NCI-H1930 (cell line): Measurements from ENCODE around the gene ARFGEF2.
"Not testable (repeated sequence)": the region's sequence is repeated elsewhere in the genome, so short reads cannot be mapped to it uniquely, and the experiment has no call there.

Source experiments
- DNase-seq, 2 experiments: peaks; one replicate each; lab custom pipeline; 2025; lab: John Stamatoyannopoulos, UW

Gene ARFGEF2

GRCh38 chr20:48921168-48921882, at the start of gene ARFGEF2:
Gene ARFGEF2, plus strand, starts transcription at chr20:48921711. Its CDS starts 179 bp downstream, at chr20:48921890.
- DNase-seq: peak; percentile 92 to 97

- no peak for DNase-seq
Measured at GRCh38 chr20:48875233-48875913, 46.1 kb upstream of the ARFGEF2 start.

DNA sequence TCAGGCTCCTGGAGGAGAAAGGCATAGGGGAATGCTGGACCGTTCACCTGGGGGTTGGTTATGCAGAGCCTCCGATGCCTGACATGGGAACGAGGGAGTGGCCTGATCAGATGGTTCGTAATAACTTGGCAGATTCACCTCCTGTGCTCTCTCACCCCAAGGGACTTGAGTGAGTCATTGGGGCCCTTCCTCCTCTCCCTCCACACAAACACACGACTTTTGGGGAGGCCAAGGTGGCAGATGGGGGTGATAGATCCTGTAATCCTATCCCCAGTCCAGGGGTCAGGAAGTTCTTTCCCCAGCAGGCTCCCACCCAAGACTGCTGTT, 45.6 kb upstream of the ARFGEF2 start:
- DNase-seq: no peak

DNA sequence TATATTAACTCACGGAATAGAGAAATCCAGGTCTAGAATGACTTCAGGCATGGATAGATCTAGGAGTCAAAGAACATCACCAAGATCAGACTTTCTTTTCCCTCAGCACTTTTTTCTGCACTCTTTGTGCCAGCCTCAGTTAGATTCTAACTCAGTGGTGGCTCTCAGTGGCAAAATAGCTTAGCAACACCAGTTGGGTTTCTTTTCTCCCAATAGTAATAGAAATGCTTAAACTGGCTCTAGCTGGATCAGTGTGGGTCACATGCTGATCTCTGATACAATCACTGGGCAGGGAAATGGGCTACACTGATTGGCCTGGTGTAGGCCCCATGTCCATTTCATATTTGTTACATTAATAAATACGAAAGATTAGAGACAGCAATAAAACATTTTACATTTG, 44.2 kb upstream of the ARFGEF2 start:
- DNase-seq: no peak

GRCh38 chr20:48878534-48879248, 42.8 kb upstream of the ARFGEF2 start:
- no peak for DNase-seq

- no peak for DNase-seq
Measured at GRCh38 chr20:48879612-48880245, 41.8 kb upstream of the ARFGEF2 start.

DNA sequence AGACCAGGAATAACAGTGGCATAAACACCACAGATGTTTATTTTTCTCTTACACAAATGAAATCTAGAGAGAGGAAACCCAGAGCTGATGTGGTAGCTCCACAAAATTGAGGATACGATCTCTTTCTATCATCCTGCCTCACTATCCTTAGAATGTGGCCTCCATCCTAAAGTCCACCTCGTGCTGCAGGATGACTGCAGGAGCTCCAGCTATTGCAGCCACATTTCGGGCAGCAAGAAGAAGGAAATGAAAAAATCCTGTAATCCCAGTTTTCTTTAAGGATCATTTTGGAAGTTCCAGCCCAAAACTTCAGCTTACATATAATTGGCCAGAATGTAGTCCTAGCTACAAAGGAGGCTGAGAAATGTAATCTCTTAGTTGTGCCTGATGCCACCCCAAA, 41.2 kb upstream of the ARFGEF2 start:
- DNase-seq: no peak

- DNase-seq: no peak
Measured at GRCh38 chr20:48880981-48881657, 40.4 kb upstream of the ARFGEF2 start.

GRCh38 chr20:48885237-48885636, 36.3 kb upstream of the ARFGEF2 start:
- DNase-seq: no peak

- DNase-seq: no peak
Measured at GRCh38 chr20:48886194-48886593, 35.3 kb upstream of the ARFGEF2 start.

GRCh38 chr20:48886811-48887210, 34.7 kb upstream of the ARFGEF2 start:
- no peak for DNase-seq

GRCh38 chr20:48888517-48888916, 33.0 kb upstream of the ARFGEF2 start:
- not testable (repeated sequence) for DNase-seq

DNA sequence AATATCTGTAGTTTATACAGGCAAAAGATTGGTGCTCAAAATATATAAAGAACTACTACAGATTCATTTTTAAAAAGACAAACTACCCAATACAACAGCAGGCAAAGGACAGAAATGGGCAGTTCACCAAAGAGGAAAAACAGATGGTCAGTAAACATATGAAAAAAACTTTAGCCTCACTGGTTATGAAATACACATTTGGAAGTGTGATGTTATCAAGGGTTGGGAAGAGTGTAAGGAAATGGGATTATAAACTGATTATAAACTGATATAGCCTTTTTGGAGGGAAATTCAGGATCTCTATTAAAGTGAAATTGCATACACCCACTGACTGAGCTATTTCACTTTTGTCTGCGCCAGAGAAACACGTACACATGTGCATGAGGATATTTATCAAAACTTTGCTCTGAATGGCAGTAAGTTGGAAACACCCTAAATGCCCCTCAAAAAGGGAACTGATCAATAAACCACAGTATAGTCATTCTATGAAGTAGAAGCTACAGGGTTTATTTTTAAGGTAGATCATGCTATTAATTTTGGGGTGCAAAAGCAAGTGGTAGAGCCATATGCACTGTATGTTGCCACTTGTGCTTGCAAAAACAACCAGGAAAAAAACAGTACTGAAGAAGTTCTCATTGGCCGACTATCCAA, 32.2 kb upstream of the ARFGEF2 start:
- DNase-seq: no peak

DNA sequence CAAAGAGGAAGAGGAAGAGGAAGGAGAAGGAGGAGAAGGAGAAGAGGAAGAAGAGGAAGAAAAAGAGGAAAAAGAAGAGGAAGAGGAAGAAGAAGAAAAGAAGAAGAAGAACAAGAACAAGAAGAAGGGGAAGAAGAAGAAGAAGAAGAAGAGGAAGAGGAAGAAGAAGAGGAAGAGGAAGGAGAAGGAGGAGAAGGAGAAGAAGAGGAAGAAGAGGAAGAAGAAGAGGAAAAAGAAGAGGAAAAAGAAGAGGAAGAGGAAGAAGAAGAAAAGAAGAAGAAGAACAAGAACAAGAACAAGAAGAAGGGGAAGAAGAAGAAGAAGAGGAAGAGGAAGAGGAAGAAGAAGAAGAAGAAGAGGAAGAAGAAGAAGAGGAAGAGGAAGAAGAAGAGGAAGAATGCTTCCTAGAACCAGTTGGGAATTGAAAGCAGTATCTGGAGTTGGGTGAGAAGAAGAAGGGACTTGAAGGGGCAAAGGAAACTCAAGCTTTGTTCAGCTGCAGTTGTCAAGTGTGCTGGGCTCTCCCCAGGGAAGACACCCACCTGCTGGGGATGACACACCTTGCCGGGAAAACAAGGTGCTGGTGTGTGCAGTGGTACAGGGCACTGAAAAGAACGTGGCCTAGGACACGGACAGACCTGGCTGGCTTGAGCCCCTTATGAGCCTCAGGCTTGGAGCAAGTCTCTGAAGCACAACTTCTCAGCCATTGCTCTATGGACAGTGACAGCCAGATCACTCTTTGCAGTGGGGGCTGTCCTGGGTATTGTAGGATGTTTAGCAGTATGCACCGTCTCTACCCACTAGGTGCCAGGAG, 30.1 kb upstream of the ARFGEF2 start:
- DNase-seq: no peak

DNA sequence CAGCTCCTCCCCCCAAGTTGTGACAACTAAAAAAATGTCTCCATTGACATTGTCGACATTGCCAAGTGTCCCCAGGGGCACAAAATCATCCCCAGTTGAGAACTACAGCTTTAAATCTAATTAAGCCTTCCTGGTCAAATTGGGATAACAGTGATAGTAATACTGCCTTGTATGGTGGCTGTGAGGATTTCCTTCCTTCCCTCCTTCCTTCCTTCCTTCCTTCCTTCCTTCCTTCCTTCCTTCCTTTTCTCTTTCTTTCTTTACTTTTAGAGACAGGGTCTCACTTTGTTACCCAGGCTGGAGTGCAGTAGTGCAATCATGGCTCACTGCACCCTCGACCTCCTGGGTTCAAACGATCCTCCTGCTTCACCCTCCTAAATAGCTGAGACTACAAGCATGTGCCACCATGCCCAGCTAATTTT, 29.5 kb upstream of the ARFGEF2 start:
- no peak for DNase-seq

DNA sequence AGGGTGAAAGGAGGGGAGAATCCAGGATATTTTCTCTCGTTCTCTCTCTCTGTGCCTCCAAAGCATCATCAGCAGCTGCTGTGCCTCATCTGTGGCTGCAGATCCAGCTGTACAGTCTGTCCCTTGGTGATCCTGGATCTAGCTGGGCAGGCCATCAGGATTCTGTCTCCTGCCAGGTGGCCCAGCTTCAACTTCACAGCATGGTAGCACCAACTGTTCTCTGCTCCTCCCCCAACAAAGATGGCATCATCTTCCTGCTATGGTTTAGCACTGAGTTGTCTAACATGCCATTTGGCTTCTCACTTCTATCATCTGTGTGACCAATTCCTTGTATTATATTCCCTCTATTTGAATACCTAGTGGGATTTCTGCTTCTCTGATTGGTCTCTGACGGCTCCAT, 28.6 kb upstream of the ARFGEF2 start:
- no peak for DNase-seq

DNA sequence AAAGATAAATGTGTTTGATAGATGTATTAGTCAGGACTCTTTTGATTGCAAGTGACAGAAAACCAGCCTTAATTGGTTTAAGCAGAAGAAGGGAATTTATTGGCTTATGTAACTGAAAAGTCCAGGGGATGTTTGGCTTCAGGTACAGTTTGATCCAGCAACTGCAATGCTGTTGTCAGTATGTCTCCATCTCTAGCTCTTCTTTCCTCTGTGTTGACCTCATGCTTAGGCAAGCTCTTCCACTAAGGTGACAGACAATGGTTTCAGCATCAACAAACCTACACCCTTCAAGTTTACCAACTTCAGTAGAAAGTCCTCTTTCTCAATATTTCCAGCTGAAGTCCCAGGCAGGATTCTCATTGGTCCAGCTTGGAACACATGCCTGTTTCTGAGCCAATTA, 28.1 kb upstream of the ARFGEF2 start:
- DNase-seq: no peak

- DNase-seq: no peak
Measured at GRCh38 chr20:48897305-48898010, 24.1 kb upstream of the ARFGEF2 start.

DNA sequence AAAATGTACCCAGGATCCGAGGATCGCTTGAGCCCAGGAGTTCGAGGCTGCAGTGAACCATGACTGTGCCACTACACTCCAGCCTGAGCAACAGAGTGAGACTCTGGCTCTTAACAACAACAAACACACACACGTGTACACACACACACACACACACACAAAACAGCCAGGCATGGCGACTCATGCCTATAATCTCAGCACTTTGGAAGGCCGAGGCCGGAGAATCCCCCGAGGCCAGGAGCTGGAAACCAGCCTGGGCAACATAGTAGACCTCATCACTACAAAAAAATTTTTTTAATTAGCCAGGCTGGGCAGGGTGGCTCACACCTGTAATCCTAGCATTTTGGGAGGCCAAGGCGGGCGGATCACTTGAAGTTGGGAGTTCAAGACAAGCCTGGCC, 23.3 kb upstream of the ARFGEF2 start:
- DNase-seq: no peak

DNA sequence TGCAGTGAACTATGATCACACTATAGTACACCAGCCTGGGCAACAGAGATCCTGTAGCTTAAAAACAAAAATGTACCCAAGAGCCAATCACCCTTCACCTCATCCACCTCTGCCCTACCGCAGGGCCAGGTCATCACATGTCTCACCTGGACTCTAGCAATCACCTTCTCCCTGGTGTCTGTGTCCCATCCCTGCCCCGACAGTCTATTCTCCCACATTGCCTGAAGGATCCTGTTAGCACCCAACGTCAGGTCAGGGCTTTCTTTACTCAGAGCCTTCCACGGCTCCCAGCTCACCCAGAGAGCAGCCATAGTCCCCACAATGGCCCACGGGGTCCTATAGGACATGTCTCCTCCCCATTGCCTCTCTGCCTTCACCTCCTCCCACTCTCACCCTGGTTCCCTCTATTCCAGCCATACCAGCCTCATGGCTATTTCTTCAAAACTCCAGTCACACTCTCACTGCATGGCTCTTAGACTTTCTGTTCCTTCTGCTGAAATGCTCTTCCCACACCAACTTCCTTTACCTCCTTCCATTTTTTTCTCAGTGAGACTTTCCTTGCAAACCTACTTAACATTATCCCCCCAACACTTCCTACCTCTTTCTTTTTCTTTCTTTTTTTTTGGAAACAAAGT, 22.5 kb upstream of the ARFGEF2 start:
- DNase-seq: no peak
